H1 (cell line): Measurements from ENCODE around the gene C2.

ENCODE experiments used
- ATF2 ChIP-seq: IDR thresholded peaks from 2 replicates; pipeline ENCODE4 v1.6.1; 2012; ENCODE audit warnings: low read length, inconsistent platforms
- CTCF ChIP-seq, 3 experiments: IDR thresholded peaks; 1 replicate in 2 of 3; 2 replicates in 1 of 3; pipeline versions ENCODE4 v1.5.1 to v1.6.1; 2011; ENCODE audit warnings: low read length in 3 of 3, mild to moderate bottlenecking in 3 of 3, inconsistent platforms in 2 of 3, low read depth in 1 of 3, moderate library complexity in 1 of 3; ENCODE audit not compliant: insufficient read depth in 1 of 3; ENCODE audit errors: control extremely low read depth in 1 of 3

- no peak for TF ChIP-seq ATF2
- TF ChIP-seq CTCF (IDR thresholded peaks at IDR 0.05; ENCODE audit: control extremely low read depth in 1 of 3, insufficient read depth in 1 of 3, low read depth in 1 of 3, low read length in 3 of 3): no peak
These were observed 29.0 kb upstream of the C2 start for GRCh38 chr6:31898383-31899011.
